Thyroid gland (tissue), 4 donors: ENCODE results near the gene KAT6B.

Experiments
- CTCF ChIP-seq, 6 experiments: fragments of 200-600 bp in 3 of 6; fragments of 450-650 bp in 3 of 6; sonication (generic) in 3 of 6; IDR thresholded peaks; one replicate each; pipeline ENCODE4 v1.5.1; 2016 to 2019; ENCODE audit warnings: antibody characterized with exemption in 6 of 6, mild to moderate bottlenecking in 2 of 6, inconsistent platforms in 1 of 6, moderate library complexity in 1 of 6
- POLR2A ChIP-seq, 2 donors: fragments of 450-650 bp; IDR thresholded peaks; one replicate each; pipeline ENCODE4 v1.6.1; 2017; ENCODE audit warnings: antibody characterized with exemption in 2 of 2, mild to moderate bottlenecking in 2 of 2, moderate library complexity in 1 of 2

DNA sequence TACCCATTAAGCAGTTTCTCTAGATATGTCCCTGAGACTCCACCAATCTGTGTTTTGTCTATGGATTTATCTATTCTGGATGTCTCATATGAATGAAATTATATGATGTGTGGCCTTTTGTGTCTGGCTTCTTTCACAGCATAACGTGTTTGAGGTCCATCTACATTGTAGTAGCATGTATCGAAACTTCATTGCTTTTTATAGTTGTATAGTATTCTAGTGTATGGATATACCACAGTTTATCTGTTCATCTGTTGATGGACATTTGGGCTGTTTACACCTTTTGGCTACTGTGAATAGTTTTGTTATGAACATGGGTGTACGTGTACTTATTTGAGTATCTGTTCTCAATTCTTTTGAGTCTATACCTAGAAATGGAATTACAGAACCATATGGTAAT lies 9.6 kb downstream of the KAT6B start:
- TF ChIP-seq CTCF (IDR thresholded peaks at IDR 0.05) = no peak
- no peak for TF ChIP-seq POLR2A (IDR thresholded peaks at IDR 0.05)
